Left ventricle myocardium inferior (tissue), 1 donor: ENCODE measurements around the gene RPS4Y1. TPM values are rescaled to one million over a fixed set of nuclear protein-coding genes. Genes with fewer than 3 reads are reported as not detected.

Experiments
- DNase-seq: peaks from one replicate; pipeline ENCODE4 v3.0.0-alpha.2; 2020
- H3K27ac ChIP-seq: fragments of 200-600 bp; replicated peaks from 2 replicates; pipeline ENCODE4 v1.8.0; 2021
- H3K27me3 ChIP-seq: fragments of 200-600 bp; 2 replicates; pipeline ENCODE4 v1.8.0; 2021; ENCODE audit warnings: low read depth
- H3K36me3 ChIP-seq: fragments of 200-600 bp; 2 replicates; pipeline ENCODE4 v1.8.0; 2021
- H3K4me1 ChIP-seq: fragments of 200-600 bp; 2 replicates; pipeline ENCODE4 v1.8.0; 2021
- H3K4me3 ChIP-seq: fragments of 200-600 bp; 2 replicates; pipeline ENCODE4 v1.8.0; 2021; ENCODE audit warnings: mild to moderate bottlenecking, moderate library complexity
- H3K9me3 ChIP-seq: fragments of 200-600 bp; replicated peaks from 2 replicates; pipeline ENCODE4 v1.8.0; 2021
- CTCF ChIP-seq: fragments of 200-600 bp; IDR thresholded peaks from 2 replicates; pipeline ENCODE4 v1.8.0; 2021; ENCODE audit warnings: antibody characterized with exemption, mild to moderate bottlenecking, borderline replicate concordance
- intact Hi-C: fragments of 100-400 bp; cut with micrococcal nuclease; formaldehyde crosslinking; loops from one replicate; pipeline ENCODE4 v1.11.0; 2022
- total RNA-seq: library from RNA; stranded (reverse); fragmentation: NEBNext Ultra II Directional; extraction: Animal tissue kit (Norgen Biotek cat#: 25700); gene quantifications from one replicate; pipeline ENCODE4 v1.2.1, GENCODE V29; 2021
- donor health status: DM: no; HTN: yes; CAD: no; lungs with severe emphysema.

The RPS4Y1 gene
- total RNA-seq, 1 donor from 2014 or later: 175 TPM

GRCh38 chrY:2848384-2848783 is 7.0 kb downstream of the RPS4Y1 start:
- intact Hi-C loops: no loop called here
- no peak overlapping the region for H3K4me3 ChIP-seq
- peaks cover 42% of the 10 kb centered on the region for H3K36me3 ChIP-seq
- H3K27me3 ChIP-seq: no peaks in the 10 kb centered on the region
- TF ChIP-seq CTCF: no peak
- no peak for DNase-seq
- H3K9me3 ChIP-seq: no peaks in the 10 kb centered on the region
- H3K4me1 ChIP-seq: peaks cover 16% of the 10 kb centered on the region
- no peak overlapping the region for H3K27ac ChIP-seq

- no peak overlapping the region for H3K27ac ChIP-seq
- H3K4me3 ChIP-seq: no peak overlapping the region
- H3K36me3 ChIP-seq: peaks cover 42% of the 10 kb centered on the region
- intact Hi-C loops: no loop called here
- peaks cover 16% of the 10 kb centered on the region for H3K4me1 ChIP-seq
- no peak for TF ChIP-seq CTCF
- no peak for DNase-seq
- no peaks in the 10 kb centered on the region for H3K27me3 ChIP-seq
- no peaks in the 10 kb centered on the region for H3K9me3 ChIP-seq
These were observed 8.0 kb downstream of the RPS4Y1 start for GRCh38 chrY:2849368-2849767.

GRCh38 chrY:2854145-2854774 is 12.9 kb downstream of the RPS4Y1 start:
- H3K4me1 ChIP-seq: peaks cover 16% of the 10 kb centered on the region
- no peaks in the 10 kb centered on the region for H3K27me3 ChIP-seq
- no peak overlapping the region for H3K27ac ChIP-seq
- no peaks in the 10 kb centered on the region for H3K9me3 ChIP-seq
- no peak for DNase-seq
- H3K36me3 ChIP-seq: peaks cover 14% of the 10 kb centered on the region
- TF ChIP-seq CTCF: no peak
- intact Hi-C loops: no loop called here
- H3K4me3 ChIP-seq: no peak overlapping the region

- Histone ChIP-seq H3K4me3 (no peak overlapping the region), H3K27me3 (no peaks in the 10 kb centered on the region), H3K4me1 (peaks cover 10% of the 10 kb centered on the region), H3K27ac (no peak overlapping the region), H3K36me3 (peaks cover 7% of the 10 kb centered on the region), H3K9me3 (no peaks in the 10 kb centered on the region)
- TF ChIP-seq CTCF: no peak
- intact Hi-C loops: no loop called here
- no peak for DNase-seq
These were observed 15.7 kb downstream of the RPS4Y1 start for GRCh38 chrY:2857068-2857467.

- Histone ChIP-seq H3K27me3 (no peaks in the 10 kb centered on the region), H3K9me3 (no peaks in the 10 kb centered on the region), H3K36me3 (peaks cover 12% of the 10 kb centered on the region), H3K4me1 (peaks cover 4% of the 10 kb centered on the region), H3K27ac (no peak overlapping the region), H3K4me3 (no peak overlapping the region)
- no peak for DNase-seq
- no peak for TF ChIP-seq CTCF
- intact Hi-C loops: no loop called here
These were observed 16.3 kb downstream of the RPS4Y1 start for GRCh38 chrY:2857686-2858085.
